HG03175 (cell line): ENCODE data around the gene FANCD2OS.
"Not testable (repeated sequence)": the region's sequence is repeated elsewhere in the genome, so short reads cannot be mapped to it uniquely, and the experiment has no call there.

Source experiments
- ATAC-seq: cut with Tn5 transposase; IDR thresholded peaks from one replicate; pipeline ENCODE4 v1.9.1; 2021; ENCODE audit warnings: mild to moderate bottlenecking, moderate library complexity; ENCODE audit not compliant: unreplicated experiment

FANCD2OS gene

DNA sequence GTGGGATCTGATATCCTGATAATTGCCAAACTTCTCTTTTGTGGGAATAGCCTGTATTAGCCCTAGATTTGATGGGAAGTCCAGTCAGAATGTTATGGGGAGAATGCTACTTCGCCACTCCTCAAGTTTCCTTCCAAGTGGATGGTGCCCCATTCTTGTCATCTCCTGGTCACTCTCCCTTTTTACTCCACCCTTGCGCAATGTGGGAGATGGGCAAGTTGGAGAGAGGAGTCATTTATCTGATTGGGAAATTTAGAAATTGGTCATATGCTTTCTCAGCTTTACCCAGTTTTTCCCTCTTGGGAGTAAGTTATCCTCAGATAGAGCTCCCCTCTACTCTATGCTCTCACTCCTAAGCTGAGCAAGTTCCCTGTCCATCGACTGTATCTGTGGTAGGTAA lies 14.4 kb downstream of the FANCD2OS start:
- ATAC-seq, result no peak

DNA sequence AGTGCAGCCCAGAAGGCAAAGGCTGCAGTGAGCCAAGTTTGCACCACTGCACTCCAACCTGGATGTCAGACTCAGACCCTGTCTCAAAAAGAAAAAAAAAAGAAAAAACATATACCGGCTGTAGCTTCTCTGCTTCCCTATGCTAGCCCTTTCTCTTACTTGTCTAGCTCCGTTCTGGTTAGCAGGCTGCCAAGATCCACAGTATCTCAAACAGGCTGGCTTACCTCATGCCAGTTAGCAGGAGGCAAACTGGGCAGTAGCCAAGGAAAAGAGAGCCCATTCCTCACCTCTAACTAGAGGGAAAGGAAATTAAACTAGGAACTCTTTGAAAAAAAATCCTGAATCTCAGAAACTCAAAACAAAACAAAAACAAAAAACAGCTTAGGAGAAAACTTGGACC lies 16.7 kb downstream of the FANCD2OS start:
- ATAC-seq, result not testable (repeated sequence)

DNA sequence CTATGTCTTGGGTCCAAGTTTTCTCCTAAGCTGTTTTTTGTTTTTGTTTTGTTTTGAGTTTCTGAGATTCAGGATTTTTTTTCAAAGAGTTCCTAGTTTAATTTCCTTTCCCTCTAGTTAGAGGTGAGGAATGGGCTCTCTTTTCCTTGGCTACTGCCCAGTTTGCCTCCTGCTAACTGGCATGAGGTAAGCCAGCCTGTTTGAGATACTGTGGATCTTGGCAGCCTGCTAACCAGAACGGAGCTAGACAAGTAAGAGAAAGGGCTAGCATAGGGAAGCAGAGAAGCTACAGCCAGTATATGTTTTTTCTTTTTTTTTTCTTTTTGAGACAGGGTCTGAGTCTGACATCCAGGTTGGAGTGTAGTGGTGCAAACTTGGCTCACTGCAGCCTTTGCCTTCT lies 17.3 kb downstream of the FANCD2OS start:
- ATAC-seq, result not testable (repeated sequence)

GRCh38 chr3:10090179-10090578 lies 17.9 kb downstream of the FANCD2OS start:
- ATAC-seq, result no peak

DNA sequence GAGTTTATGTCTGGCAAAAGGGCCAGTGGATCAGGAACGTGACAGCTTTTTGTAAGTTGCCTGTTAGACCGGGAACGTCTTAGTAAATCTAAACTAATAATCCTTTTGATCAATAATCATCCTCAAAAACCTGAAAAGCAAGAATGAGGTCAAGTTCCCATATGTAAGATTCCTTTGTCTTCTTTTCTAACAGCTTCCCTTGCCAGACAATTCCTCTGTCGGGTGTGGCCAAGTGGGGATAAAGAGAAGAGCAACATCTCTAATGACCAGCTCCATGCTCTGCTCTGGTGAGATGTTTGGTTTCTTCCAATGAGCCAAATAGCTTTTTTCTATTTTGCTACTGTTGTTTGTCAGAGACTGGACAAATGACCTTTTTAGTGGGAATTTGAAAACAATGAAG lies 19.8 kb downstream of the FANCD2OS start:
- ATAC-seq, result no peak

GRCh38 chr3:10085738-10086137 lies 22.3 kb downstream of the FANCD2OS start:
- ATAC-seq, result no peak

GRCh38 chr3:10081871-10082270 lies 26.2 kb downstream of the FANCD2OS start:
- no peak for ATAC-seq

DNA sequence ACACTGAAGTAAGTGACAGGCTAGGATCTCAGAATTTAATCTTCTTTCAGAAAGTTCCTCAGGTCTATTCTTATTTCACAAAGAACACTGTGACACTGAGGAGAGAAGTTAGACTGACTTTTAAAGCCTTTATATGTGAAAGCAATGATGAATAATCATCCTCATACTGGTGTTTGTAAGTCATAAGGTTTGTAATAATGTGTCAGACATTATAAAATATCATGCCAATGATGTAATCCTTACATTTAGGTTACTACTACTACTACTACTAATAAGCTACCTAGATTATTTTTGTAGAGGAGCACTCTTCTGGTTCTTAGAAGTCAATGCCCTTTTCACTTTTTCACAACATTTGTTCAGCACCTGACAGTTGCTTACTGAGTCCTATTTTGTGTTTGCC lies 33.4 kb downstream of the FANCD2OS start:
- ATAC-seq, result no peak

DNA sequence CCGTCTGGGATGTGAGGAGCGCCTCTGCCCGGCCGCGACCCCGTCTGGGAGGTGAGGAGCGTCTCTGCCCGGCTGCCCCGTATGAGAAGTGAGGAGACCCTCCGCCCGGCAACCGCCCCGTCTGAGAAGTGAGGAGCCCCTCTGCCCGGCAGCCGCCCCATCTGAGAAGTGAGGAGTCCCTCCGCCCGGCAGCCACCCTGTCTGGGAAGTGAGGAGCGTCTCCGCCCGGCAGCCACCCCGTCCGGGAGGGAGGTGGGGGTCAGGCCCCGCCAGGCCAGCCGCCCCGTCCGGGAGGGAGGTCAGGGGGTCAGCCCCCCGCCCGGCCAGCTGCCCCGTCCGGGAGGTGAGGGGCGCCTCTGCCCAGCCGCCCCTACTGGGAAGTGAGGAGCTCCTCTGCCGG lies 38.0 kb downstream of the FANCD2OS start:
- ATAC-seq, result not testable (repeated sequence)

DNA sequence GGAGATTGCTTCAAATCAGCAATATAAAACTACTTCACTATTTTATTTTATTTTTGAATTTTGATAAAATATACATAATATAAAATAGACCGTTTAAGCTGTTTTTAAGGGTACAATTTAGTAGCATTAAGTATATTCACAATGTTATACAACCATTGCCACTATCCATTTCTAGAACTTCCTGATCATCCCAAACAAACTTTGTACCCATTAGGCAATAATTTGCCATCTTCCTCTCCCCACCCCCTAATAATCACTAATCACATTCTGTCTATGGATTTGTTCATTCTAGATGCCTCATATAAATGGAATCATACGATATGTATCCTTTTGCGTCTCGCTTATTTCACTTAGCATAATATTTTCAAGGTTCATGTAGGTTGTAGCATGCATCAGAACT lies 53.0 kb downstream of the FANCD2OS start:
- ATAC-seq, result no peak
